Endothelial cell of umbilical vein (primary cell): ENCODE data around the gene PIP5K1A.

Experiments
- JUN ChIP-seq: IDR thresholded peaks from 2 replicates; pipeline ENCODE4 v1.6.1; 2011; ENCODE audit warnings: borderline replicate concordance, low read depth; ENCODE audit not compliant: insufficient read length, insufficient read depth
- POLR2A ChIP-seq: IDR thresholded peaks from 2 replicates; pipeline ENCODE4 v1.6.1; 2012; ENCODE audit warnings: low read depth, mild to moderate bottlenecking, control low read depth, low read length
- POLR2AphosphoS5 ChIP-seq: IDR thresholded peaks from 2 replicates; pipeline ENCODE4 v1.6.1; 2012; ENCODE audit warnings: low read depth, mild to moderate bottlenecking, control low read depth, low read length, moderate library complexity; ENCODE audit not compliant: insufficient read depth
- TF ChIP-seq, protein P1 (sequence below), 2 donors: IDR thresholded peaks; 1 replicate in 1 of 2; 2 replicates in 1 of 2; pipeline ENCODE4 v1.5.1; 2011; ENCODE audit warnings: low read length in 2 of 2, mild to moderate bottlenecking in 2 of 2, moderate library complexity in 2 of 2, control low read depth in 1 of 2, inconsistent platforms in 1 of 2, low read depth in 1 of 2; ENCODE audit not compliant: insufficient read depth in 1 of 2; ENCODE audit errors: extremely low read depth in 1 of 2

DNA sequence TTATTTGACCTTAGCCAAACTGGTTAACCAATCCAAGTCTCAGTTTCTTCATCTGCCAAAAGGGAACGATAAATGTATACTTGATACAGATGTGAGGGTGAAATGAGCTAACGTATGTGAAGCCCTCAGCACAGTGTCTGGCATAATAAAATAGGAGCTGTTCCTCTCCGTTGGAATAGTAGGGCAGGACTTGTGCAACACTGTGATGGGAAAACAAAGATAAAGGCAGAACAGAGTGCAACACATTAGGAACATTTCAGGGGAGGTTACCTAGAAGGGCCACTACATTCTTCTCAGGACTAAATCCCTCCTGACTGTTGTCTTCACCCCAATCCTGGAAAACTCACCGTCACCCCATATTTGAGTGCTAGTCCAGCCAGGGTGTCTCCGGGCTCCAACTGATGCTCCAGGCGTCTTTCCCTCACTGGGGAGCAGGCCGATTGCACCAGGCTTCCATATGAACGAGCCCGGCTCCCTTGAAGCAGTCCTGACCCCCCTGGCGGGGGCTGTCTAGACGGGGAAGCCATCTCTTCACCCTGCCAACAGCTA, 33.5 kb upstream of the PIP5K1A start:
- TF ChIP-seq POLR2A (no peak), POLR2AphosphoS5 (peak; percentile 28), JUN (no peak)
- TF ChIP-seq, protein P1, sequence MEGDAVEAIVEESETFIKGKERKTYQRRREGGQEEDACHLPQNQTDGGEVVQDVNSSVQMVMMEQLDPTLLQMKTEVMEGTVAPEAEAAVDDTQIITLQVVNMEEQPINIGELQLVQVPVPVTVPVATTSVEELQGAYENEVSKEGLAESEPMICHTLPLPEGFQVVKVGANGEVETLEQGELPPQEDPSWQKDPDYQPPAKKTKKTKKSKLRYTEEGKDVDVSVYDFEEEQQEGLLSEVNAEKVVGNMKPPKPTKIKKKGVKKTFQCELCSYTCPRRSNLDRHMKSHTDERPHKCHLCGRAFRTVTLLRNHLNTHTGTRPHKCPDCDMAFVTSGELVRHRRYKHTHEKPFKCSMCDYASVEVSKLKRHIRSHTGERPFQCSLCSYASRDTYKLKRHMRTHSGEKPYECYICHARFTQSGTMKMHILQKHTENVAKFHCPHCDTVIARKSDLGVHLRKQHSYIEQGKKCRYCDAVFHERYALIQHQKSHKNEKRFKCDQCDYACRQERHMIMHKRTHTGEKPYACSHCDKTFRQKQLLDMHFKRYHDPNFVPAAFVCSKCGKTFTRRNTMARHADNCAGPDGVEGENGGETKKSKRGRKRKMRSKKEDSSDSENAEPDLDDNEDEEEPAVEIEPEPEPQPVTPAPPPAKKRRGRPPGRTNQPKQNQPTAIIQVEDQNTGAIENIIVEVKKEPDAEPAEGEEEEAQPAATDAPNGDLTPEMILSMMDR (IDR thresholded peaks at IDR 0.05; ENCODE audit: extremely low read depth in 1 of 2, insufficient read depth in 1 of 2, low read depth in 1 of 2, low read length in 2 of 2): no peak
